Omental fat pad (tissue), 4 donors: ENCODE results near the gene ESRRA. TPM values are rescaled to one million over a fixed set of nuclear protein-coding genes. Genes with fewer than 3 reads are reported as not detected.

Source experiments
- ATAC-seq: fragments of 150-250 bp; one replicate; pipeline ENCODE4 v1.9.1; 2016; ENCODE audit warnings: mild to moderate bottlenecking, moderate library complexity; ENCODE audit not compliant: low FRiP score
- DNase-seq: peaks from one replicate; pipeline ENCODE4 v3.0.0-alpha.2; 2019; ENCODE audit warnings: low spot score
- total RNA-seq, 4 donors: library from RNA; depleted of rRNA; stranded (reverse); fragments of >200 nt; gene quantifications; one replicate each; pipeline ENCODE4 v1.1.0, GENCODE V29; 2016
- TF ChIP-seq, protein P1 (sequence below), 3 donors: fragments of 450-650 bp; IDR thresholded peaks; one replicate each; pipeline ENCODE4 v1.5.1; 2016 to 2017; ENCODE audit warnings: antibody characterized with exemption in 3 of 3, mild to moderate bottlenecking in 3 of 3, moderate library complexity in 2 of 3

Gene ESRRA
- total RNA-seq, 4 donors from 2014 or later, result 32.1 to 50.8 (median 44.6) TPM

GRCh38 chr11:64317325-64317960, 12.1 kb downstream of the ESRRA start, which contains the start of gene TRMT112:
TSS of gene TRMT112 (minus strand) at chr11:64317559. CDS start at chr11:64317526, 33 bp downstream.
- TF ChIP-seq, protein P1, sequence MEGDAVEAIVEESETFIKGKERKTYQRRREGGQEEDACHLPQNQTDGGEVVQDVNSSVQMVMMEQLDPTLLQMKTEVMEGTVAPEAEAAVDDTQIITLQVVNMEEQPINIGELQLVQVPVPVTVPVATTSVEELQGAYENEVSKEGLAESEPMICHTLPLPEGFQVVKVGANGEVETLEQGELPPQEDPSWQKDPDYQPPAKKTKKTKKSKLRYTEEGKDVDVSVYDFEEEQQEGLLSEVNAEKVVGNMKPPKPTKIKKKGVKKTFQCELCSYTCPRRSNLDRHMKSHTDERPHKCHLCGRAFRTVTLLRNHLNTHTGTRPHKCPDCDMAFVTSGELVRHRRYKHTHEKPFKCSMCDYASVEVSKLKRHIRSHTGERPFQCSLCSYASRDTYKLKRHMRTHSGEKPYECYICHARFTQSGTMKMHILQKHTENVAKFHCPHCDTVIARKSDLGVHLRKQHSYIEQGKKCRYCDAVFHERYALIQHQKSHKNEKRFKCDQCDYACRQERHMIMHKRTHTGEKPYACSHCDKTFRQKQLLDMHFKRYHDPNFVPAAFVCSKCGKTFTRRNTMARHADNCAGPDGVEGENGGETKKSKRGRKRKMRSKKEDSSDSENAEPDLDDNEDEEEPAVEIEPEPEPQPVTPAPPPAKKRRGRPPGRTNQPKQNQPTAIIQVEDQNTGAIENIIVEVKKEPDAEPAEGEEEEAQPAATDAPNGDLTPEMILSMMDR (IDR thresholded peaks at IDR 0.05), result no peak
- peak; percentile 88 for ATAC-seq
- peak; percentile 87 for DNase-seq

- DNase-seq, result peak; percentile 86
- TF ChIP-seq, protein P1 (IDR thresholded peaks at IDR 0.05), result no peak
- ATAC-seq, result peak; percentile 88
These were observed 12.8 kb downstream of the ESRRA start, which contains the start of gene PRDX5 for GRCh38 chr11:64317961-64318765. TSS of gene PRDX5 (plus strand) at chr11:64318121. CDS start at chr11:64318216, 95 bp downstream.

DNA sequence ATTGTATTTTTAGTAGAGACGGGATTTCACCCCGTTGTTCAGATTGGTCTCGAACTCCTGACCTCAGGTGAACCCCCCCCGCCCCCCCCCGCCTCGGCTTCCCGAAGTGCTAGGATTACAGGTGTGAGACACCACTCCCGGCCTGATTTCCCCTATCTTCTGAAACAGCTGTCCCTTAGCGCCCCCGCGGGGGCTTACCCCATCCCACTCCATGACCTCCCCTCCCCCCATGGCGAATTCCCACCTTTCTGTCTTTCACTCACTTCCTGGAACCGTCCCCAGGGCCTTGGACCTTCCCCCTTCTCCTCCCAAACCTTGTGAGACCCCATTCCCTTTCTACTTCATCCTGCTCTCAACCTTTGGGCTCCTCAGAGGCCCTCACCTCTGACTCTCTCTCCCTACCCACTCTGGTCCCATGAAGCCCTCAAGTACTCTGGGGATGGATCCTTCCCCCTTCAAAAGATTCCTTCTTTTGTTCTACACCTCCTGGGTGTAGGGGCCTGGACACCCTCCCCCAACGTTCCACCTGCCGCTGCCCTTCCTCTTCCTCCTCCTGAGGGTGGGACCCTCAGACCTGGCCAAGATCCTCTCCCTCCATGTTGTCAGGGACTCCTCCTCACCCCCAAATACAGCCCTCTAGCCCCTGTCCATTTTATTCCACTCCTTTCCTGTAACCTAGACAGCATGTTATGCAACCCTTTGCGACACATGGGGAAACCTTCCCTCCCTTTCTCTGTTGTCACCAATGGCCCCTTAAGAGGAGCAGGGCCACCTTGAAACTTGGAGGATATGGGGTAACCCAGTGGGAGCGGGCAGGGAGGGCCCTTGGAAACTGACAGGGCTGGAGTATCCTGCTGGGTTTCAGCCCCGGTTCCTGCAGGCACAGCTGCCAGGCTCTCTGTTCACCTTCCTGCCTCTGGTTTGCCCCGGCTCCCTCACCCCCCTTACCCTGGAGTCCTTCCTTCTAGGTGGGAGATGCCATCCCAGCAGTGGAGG, 13.7 kb downstream of the ESRRA start:
- TF ChIP-seq, protein P1 (IDR thresholded peaks at IDR 0.05), result no peak
- DNase-seq (no peak), ATAC-seq (no peak)

DNA sequence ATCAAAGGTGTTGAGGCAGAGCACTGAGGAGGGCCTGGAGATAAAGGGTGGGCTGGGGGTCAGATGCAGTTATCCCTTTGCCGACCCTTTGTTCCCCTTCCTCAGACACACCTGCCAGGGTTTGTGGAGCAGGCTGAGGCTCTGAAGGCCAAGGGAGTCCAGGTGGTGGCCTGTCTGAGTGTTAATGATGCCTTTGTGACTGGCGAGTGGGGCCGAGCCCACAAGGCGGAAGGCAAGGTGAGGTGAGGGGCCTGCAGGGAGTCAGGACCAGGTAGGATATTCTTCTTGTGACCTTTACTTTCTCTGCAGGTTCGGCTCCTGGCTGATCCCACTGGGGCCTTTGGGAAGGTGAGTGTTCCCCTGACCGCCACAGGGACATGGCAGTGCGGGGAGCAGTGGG, 15.2 kb downstream of the ESRRA start:
- TF ChIP-seq, protein P1 (IDR thresholded peaks at IDR 0.05), result no peak
- ATAC-seq, result no peak
- no peak for DNase-seq

DNA sequence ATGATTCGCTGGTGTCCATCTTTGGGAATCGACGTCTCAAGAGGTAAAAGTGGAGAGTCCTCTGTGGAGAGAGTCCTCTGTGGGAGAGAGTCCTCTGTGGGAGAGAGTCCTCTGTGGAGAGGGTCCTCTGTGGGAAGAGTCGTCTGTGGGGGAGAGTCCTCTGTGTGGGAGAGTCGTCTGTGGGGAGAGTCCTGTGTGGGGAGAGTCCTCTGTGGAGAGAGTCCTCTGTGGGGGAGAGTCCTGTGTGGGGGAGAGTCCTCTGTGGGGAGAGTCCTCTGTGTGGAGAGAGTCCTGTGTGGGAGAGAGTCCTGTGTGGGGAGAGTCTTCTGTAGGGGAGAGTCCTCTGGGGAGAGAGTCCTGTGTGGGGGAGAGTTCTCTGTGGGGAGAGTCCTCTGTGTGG, 15.7 kb downstream of the ESRRA start:
- TF ChIP-seq, protein P1 (IDR thresholded peaks at IDR 0.05), result no peak
- DNase-seq (no peak), ATAC-seq (no peak)

- ATAC-seq (no peak), DNase-seq (no peak)
- TF ChIP-seq, protein P1 (IDR thresholded peaks at IDR 0.05), result no peak
These were observed 16.2 kb downstream of the ESRRA start for GRCh38 chr11:64321533-64321932.
